DND-41 (cell line): ENCODE measurements around the gene SHQ1.

Experiments used
- ATAC-seq: fragments of 200-7000 bp; cut with Tn5 transposase; 3 replicates; pipeline ENCODE4 v1.9.1; 2021; ENCODE audit warnings: low read depth; ENCODE audit not compliant: insufficient read depth
- DNase-seq: peaks from one replicate; pipeline ENCODE4 v3.0.0-alpha.2; 2020
- H2AFZ ChIP-seq: 2 replicates; pipeline ENCODE4 v1.6.0; 2012; ENCODE audit warnings: low read depth, low read length
- H3K27ac ChIP-seq: 2 replicates; pipeline ENCODE4 v1.5.1; 2012; ENCODE audit warnings: low read length, inconsistent platforms
- H3K27me3 ChIP-seq: fragments of 200-600 bp; sonication (generic); 2 replicates; pipeline ENCODE4 v1.6.0; 2012; ENCODE audit warnings: low read length, mild to moderate bottlenecking, inconsistent platforms; ENCODE audit not compliant: insufficient read depth, poor library complexity
- H3K36me3 ChIP-seq: 2 replicates; pipeline ENCODE4 v1.5.1; 2012; ENCODE audit warnings: low read length, inconsistent platforms; ENCODE audit not compliant: insufficient read depth
- H3K4me1 ChIP-seq: 2 replicates; pipeline ENCODE4 v1.5.1; 2012; ENCODE audit warnings: mild to moderate bottlenecking, low read length; ENCODE audit not compliant: insufficient read depth
- H3K4me2 ChIP-seq: 2 replicates; pipeline ENCODE4 v1.6.0; 2012; ENCODE audit warnings: mild to moderate bottlenecking, moderate library complexity, low read length, inconsistent platforms; ENCODE audit not compliant: insufficient read depth
- H3K4me3 ChIP-seq, 2 experiments: fragments of 200-600 bp in 1 of 2; shearing (Covaris generic) in 1 of 2; 2 replicates each; pipeline ENCODE4 v1.5.1; 2012 to 2016; ENCODE audit warnings: inconsistent platforms in 2 of 2, low read length in 2 of 2, mild to moderate bottlenecking in 2 of 2, low read depth in 1 of 2, moderate library complexity in 1 of 2
- H3K79me2 ChIP-seq: 2 replicates; pipeline ENCODE4 v1.6.0; 2012; ENCODE audit warnings: low read length, inconsistent platforms; ENCODE audit not compliant: insufficient read depth
- H3K9ac ChIP-seq: 2 replicates; pipeline ENCODE4 v1.6.0; 2012; ENCODE audit warnings: low read depth, mild to moderate bottlenecking, inconsistent platforms, low read length, moderate library complexity
- H3K9me3 ChIP-seq: 2 replicates; pipeline ENCODE4 v1.5.1; 2012; ENCODE audit warnings: low read length, moderate library complexity, mild to moderate bottlenecking, inconsistent platforms; ENCODE audit not compliant: insufficient read depth, severe bottlenecking
- H4K20me1 ChIP-seq: 2 replicates; pipeline ENCODE4 v1.6.0; 2012; ENCODE audit warnings: low read length; ENCODE audit not compliant: insufficient read depth
- EZH2 ChIP-seq: IDR thresholded peaks from 3 replicates; pipeline ENCODE4 v1.6.1; 2012; ENCODE audit warnings: borderline replicate concordance, low read depth, mild to moderate bottlenecking, moderate library complexity, low read length, inconsistent platforms; ENCODE audit not compliant: severe bottlenecking
- TF ChIP-seq, protein P1 (sequence below): IDR thresholded peaks from 2 replicates; pipeline ENCODE4 v1.5.1; 2012; ENCODE audit warnings: borderline replicate concordance, low read length, moderate library complexity, mild to moderate bottlenecking; ENCODE audit not compliant: poor library complexity, severe bottlenecking; ENCODE audit errors: extremely low read depth

The SHQ1 gene

DNA sequence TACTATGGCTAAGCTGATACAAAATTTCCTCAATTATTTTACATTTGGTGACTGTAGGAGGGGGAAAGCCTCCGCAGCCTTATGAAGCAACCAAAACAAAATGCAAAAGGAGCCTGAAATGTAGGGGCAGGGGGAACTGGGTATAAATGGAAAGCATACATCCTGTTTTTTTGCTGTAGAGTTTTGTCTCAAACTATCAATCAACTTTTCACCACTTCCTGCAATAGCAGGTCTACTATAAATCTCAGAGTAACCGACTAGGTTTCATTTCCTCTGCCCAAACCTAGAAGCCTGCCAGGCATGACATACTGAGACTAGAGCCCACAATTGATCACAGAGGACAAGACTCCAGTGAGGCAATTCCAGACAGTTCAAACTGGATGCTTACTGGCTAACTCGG is 91.3 kb downstream of the SHQ1 start:
- H3K4me2 ChIP-seq: peak overlapping the region; percentile 54
- peak overlapping the region in 1 of 2 experiments; percentile 38; a peak in 1 of 4 replicates for H3K4me3 ChIP-seq
- no peak for TF ChIP-seq EZH2
- TF ChIP-seq, protein P1, sequence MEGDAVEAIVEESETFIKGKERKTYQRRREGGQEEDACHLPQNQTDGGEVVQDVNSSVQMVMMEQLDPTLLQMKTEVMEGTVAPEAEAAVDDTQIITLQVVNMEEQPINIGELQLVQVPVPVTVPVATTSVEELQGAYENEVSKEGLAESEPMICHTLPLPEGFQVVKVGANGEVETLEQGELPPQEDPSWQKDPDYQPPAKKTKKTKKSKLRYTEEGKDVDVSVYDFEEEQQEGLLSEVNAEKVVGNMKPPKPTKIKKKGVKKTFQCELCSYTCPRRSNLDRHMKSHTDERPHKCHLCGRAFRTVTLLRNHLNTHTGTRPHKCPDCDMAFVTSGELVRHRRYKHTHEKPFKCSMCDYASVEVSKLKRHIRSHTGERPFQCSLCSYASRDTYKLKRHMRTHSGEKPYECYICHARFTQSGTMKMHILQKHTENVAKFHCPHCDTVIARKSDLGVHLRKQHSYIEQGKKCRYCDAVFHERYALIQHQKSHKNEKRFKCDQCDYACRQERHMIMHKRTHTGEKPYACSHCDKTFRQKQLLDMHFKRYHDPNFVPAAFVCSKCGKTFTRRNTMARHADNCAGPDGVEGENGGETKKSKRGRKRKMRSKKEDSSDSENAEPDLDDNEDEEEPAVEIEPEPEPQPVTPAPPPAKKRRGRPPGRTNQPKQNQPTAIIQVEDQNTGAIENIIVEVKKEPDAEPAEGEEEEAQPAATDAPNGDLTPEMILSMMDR: peak; percentile 7
- peak; percentile 99 for ATAC-seq
- peaks cover 23% of the 10 kb centered on the region for H3K4me1 ChIP-seq
- H3K36me3 ChIP-seq: peaks cover 33% of the 10 kb centered on the region; the same call in 1 of the 2 replicates
- H3K27me3 ChIP-seq: no peaks in the 10 kb centered on the region
- H3K9ac ChIP-seq: peak overlapping the region; percentile 48
- H2AFZ ChIP-seq: peak overlapping the region; percentile 57
- peak; percentile 72 for DNase-seq
- H3K27ac ChIP-seq: peak overlapping the region; percentile 95
- no peaks in the 10 kb centered on the region for H4K20me1 ChIP-seq
- no peaks in the 10 kb centered on the region for H3K79me2 ChIP-seq
- no peaks in the 10 kb centered on the region for H3K9me3 ChIP-seq

DNA sequence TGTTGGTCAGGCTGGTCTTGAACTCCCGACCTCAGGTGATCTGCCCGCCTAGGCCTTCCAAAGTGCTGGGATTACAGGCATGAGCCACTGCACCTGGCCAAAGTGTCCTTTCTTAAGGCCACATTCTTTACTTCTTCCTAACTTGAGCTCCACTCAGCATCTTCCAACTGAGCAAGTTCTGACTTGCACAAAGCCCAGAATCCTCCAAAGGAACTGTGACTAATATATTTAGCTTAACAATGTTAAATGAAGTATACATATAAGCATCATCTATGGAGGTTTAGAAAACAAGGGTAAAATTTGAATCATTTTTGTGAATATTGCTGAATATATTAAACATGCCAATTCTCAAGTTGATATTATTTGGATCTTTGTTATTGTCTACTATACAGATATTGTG is 93.7 kb downstream of the SHQ1 start:
- Histone ChIP-seq H3K36me3 (peaks cover 31% of the 10 kb centered on the region), H3K4me3 (no peak overlapping the region), H3K27ac (no peak overlapping the region), H3K4me1 (peaks cover 23% of the 10 kb centered on the region), H2AFZ (no peak overlapping the region), H3K27me3 (no peaks in the 10 kb centered on the region), H3K4me2 (no peak overlapping the region), H4K20me1 (no peaks in the 10 kb centered on the region), H3K9ac (no peak overlapping the region), H3K9me3 (no peaks in the 10 kb centered on the region), H3K79me2 (no peaks in the 10 kb centered on the region)
- ATAC-seq (no peak), DNase-seq (no peak)
- no peak for TF ChIP-seq EZH2
- TF ChIP-seq, protein P1: no peak

DNA sequence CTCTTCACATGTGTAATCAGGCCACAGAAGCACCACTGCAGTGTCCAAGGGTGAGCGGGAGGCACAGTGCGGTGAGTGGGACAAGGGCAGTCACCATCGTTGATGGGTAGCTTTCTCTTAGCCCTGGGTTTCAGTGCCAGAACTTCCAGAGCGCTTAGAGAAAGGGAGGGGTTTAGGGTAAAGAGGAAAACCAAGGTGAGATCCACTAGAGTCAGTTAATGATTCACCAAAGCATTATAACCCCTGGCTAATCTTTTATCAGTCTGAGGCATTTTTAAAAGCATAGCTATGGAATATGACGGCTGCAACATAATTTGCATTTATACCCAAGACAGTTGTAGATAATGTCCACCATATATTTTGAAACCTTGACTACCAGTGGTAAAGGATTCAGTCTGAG is 94.8 kb downstream of the SHQ1 start:
- no peak for DNase-seq
- Histone ChIP-seq H3K27me3 (no peaks in the 10 kb centered on the region), H3K9me3 (no peaks in the 10 kb centered on the region), H3K4me2 (no peak overlapping the region), H3K4me1 (peaks cover 23% of the 10 kb centered on the region), H4K20me1 (no peaks in the 10 kb centered on the region), H3K79me2 (no peaks in the 10 kb centered on the region), H3K4me3 (no peak overlapping the region), H3K27ac (no peak overlapping the region), H3K36me3 (peaks cover 37% of the 10 kb centered on the region), H3K9ac (no peak overlapping the region), H2AFZ (no peak overlapping the region)
- TF ChIP-seq, protein P1: no peak
- TF ChIP-seq EZH2: no peak
- ATAC-seq: no peak
